GM12801 (cell line): Measurements from ENCODE around the gene FAM149A.

Source experiments
- CTCF ChIP-seq: IDR thresholded peaks from one replicate; pipeline ENCODE4 v1.5.1; 2011; ENCODE audit warnings: control low read depth; ENCODE audit not compliant: insufficient read length; ENCODE audit errors: extremely low read depth

Gene FAM149A

GRCh38 chr4:186148336-186148975 is 44.0 kb downstream of the FAM149A start:
- no peak for TF ChIP-seq CTCF

DNA sequence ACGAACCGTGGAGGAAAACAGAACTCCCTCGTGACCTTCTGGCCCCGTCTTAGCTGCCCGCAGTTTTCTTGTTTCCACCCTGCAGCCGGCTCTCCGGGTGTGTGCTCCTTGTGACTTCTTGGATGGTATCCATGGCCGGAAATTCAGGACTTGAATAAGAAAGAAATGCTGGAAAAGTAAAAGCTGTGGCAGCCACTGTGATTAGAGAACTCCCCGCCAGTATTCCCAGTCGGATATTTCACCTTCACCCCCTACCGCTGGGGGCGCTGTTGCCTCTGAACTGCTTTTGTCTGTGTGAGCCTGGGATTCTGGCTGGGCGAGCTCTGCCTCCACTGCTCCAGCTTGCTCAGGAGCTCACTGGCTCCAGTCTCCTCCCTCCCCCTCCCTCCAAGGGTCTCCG is 45.4 kb downstream of the FAM149A start:
- TF ChIP-seq CTCF, result no peak

- TF ChIP-seq CTCF, result no peak
Measured at GRCh38 chr4:186150926-186151325, 46.4 kb downstream of the FAM149A start.

DNA sequence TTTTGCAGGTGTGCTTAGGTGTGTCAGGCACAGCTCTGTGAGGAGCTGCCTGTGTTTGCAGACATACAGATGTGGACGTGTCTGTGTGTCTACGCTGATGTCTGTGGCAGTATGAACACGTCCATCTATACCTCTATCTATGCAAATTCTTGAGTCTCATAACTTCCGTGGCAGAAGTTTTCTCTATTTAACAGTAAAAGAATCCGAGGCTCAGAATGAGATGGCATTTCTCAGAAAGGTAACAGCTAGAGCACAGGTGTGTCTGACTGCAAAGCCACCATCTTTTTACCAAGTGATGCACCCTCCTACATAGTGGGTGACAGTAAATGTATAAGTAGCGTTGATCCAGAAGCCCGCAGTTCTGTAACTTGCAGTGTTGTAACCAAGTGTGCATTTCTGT is 47.0 kb downstream of the FAM149A start:
- no peak for TF ChIP-seq CTCF

- no peak for TF ChIP-seq CTCF
Measured at GRCh38 chr4:186158021-186158813, 53.7 kb downstream of the FAM149A start.

DNA sequence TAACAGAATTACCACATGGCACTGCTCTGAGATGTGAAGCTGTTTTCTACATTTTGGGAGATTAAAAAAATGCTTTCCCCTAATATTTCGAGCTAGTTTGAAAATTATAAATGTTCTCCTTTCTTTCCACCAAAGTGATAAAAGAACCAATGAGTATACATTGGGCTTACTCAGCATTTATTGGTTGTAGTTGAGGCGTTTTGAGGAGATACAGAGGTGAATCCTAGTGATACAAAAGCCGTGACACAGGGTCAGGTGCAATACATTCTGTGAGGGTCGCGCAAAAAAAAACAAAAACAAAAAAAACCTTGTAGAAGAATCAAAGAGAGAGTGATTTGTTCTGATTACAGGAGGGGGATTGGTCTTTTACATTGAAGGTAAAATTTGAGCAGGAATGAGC is 54.5 kb downstream of the FAM149A start:
- no peak for TF ChIP-seq CTCF

DNA sequence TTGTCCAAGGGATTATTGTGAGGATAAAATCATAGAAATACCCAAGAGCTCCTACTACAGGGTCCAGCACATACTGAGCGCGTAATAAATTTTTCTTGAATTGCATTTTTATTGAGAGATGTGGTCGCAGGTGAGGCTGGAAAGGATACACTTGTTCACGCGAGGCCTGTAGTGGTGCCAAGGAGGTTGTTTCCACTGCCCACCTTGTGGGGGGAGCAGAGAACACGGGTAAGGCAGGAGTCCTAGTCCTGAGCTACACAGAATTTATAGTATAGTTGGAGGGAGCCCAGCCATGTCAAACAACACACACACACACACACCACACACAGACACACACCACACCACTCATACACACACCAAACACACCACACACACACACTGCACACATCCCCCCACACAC is 55.1 kb downstream of the FAM149A start:
- TF ChIP-seq CTCF, result no peak
